RKO (cell line): ENCODE measurements around the gene OCSTAMP.

Experiments used
- DNase-seq: peaks from one replicate; pipeline ENCODE4 v3.0.0-alpha.2; 2016; ENCODE audit warnings: low spot score

OCSTAMP gene

DNA sequence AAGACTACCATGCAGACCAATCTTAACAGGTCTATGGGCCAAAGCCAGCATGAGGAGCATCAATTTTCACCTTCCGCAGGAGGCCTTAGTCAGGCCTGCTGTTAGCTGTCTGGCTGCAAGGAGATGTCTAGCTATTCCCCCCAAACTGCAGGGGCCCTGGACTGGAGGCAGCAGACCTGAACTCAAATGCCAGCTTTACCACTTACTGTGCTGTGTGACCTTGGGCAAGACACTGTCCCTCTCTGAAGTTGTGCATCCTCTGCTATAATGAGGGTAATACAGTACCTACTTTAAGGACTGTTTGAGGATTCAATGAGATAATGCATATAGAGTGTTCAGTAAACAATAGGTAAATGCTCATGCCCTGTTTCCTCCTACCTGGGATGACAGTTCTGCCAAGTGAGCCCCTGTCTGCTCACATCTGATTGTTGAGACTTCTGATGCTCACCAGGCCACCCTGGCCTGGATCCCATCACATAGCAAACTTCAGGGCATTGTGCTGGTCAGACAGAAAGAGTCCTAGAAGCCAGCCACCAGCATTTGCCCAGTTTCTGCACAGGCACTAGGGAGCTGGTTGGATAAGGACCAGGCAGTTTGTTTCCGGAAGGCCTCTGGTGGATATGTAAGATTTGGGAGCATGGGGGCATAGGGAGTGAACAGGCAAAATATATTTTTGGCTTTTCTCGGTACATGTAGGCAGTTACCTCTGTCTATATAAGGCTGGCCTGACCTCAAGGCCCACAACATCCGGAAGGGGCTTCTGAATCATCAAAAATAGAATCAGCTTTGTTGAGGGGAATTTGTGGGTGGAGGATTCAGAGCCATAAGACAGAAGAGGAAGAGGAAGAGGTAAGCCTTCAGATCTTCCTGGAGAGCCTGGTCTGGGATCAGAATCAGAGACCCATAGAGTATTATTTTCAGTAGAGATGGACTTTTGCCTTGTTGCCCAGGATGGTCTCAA is 2.3 kb upstream of the OCSTAMP start:
- no peak for DNase-seq

DNA sequence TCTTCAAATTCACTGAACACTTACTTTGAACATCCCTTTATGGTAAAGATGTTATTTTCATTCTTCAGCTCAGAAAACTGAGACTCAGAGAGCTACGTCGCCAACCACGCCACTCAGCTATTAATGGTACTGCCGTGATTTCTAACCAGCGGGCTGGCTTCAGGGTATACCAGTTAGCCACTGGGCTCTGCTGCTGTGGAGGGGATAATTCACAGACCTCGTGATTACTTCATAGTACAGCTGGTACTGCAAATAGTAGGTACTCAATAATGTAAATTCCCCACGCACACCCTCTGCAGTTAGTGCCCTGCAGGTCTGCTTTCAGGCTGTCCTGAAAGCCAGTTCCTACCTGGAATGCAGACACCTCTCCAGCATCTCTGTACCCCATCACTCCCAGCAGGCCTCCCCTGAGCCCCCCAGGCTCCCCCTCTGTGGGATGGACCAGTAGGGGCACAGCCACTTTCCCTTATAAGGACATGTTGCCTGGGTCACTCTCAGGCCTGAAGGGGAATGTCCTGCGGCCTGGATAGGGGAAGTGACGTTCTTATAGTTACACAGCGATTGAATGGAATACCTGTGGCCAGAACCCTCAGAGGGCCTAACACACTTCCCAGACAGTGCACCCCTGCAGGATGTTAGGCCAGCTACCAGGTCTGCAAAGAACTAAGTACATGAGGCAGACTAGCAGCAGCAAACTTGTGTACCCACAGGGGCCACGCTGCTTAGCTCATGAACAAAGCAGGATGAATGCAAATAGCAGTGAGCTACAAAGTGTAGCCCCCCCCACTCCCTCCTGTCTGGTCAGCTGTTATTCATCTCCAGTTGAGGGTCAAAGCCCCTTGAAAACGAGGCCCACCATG is 1.3 kb upstream of the OCSTAMP start:
- DNase-seq: no peak

DNA sequence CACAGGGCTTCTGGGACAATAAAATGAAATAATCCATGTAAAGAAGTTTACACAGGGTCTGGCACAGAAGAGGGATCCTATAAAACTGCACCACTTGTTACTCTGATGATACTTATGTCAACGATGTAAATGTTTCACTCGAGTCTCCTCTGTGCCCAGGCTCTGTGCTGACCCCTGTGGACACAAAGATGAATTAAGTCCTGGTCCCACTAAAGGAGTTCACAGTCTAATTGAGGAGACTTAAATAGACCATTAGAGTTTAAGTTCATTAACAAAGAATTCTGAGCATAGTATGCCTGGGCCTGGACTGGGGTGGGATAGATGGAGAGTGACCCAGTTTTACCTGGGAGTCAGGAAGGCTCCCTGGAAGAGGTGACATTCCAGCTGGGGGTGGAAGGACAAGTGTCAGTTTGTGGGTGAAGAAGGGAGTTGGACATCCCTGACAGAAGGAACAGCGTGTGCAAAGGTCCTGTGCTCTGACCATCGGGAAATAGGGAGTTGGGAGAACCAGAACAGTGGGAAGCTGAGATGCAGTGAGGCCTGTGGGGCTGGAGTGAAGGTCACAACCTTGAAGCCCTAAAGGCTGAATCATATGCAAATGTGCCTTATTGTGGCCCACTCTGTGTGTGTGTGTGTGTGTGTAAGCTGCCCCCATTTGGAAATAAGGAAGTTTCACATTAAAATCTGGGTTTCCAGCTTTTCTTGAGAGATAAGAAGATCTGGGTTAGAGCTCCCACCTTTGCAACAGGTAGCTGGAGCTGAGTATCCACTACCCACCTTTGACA is 1.1 kb downstream of the OCSTAMP start:
- no peak for DNase-seq

DNA sequence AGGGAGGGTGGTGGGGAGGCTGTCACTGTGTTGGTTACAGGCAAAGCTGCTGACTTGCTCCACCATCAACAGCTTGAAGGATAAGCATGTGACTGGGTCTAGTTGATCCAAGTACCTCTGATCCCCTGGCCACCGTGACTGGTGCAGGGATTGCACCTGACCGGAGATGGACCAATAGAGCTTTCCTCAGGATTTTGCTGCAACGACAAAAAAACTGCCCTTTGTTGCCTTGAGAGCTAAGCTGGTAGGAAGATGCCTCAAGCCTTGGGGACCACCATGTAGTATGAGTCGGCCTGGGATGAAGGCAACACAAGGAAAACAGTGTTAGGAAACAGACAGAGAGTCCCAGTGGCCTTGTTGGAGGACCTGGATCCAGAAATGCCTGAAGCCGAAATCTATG is 1.8 kb downstream of the OCSTAMP start:
- no peak for DNase-seq

DNA sequence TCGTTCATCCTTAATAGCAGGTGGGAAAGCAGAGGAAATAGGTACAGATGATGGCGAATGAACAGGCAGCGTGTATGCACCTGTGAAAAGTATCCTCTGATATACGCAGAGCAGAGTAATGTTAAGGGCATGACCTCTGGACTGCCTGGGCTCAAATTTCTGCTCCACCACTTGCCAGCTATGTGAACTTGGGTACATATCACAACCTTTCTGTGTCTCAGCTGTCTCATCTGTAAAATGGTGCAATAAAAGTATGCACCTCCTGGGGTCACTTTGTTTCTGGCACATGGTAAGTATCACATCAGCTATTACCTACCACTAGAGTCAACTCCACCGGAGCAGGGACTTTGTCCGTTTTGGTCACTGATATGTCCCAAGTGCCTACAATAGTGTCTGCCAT is 2.5 kb downstream of the OCSTAMP start:
- no peak for DNase-seq

DNA sequence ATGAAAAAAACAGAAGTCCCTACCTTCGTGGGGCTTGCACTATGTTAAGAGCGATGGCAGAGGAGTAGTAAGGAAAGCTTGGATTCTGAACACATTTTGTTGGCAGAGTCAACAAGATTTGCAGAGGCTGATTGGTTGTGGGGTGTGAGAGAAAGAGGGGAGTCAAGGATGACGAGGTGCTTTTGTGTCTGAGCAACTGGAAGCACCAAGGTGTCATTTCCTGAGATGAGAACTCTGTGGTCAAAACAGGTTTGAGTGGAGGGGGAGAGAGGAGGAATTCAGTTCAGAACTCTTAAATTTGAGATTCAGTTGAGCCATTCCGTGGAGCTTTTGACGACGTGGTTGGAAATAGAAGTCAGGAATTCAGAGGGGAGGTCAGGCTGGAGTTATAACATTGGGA is 3.5 kb downstream of the OCSTAMP start:
- DNase-seq: no peak

DNA sequence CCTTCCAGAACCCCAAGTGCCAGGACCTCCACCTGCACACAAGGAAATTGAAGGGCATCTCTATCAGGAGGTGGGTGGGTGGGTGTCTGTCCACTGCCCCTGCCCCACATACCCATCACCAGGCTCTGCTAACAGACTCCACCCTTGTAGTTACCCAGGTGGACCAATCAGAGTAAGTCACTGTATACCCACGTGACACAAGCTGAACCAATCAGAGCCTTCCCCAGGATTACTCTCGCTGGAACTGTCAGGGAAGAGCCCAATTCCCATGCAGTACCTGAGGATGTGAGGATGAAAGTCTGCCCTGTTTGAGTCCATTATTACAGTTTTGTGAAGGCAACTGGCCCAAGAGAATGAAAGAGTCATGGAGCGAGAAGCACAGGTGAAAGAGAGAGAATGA is 4.2 kb downstream of the OCSTAMP start:
- DNase-seq: no peak

DNA sequence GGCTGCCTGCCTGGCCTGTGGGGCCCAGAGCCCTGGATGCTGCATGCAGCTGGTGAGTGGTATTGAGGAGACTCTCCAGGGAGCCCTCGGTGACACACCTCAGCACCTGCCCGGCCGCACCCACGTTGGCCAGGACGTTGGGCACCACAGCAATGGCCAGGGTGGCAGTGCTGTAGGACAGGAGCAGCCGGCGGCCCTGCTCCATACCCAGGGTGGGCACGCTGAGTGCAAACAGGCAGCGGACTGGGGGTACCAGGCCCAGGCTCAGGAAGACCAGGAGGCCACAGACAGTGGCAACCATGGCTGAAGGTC is 4.7 kb downstream of the OCSTAMP start:
- DNase-seq: no peak

DNA sequence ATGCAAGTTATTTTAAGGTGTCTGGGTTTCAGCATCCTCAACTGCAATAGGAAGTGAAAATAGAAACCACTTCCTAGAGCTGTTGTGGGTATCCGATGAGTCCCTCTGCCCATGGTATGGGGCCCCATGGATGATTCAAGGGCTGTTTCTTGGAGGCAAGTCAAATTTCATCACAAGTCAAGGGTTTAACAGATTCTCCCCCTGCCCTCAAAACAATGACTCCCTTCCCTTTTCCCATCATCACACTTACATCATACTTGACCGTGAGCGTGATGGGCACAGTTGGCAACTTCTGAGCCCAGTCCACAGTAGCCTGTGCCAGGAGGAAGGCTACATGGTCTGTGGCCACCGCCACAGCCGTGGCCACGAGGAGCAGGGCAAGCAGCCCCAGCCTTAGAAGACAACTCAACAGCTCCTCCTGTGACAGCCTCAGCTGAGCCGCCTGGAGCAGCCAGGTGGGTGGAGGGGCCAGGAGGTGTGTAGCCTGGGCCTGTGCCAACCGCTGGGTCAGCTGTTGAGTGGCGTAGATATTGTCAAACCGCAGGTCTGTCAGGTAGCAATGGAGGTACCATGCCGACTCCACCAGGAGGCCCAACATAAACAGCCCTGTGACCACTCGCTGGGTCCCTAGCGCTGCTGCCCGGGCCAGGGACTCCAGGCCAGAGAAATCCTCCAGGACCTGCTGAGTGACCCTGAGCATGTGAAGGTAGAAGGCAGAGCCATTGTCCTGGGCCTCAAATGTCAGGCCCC is 5.2 kb downstream of the OCSTAMP start:
- peak; percentile 25 for DNase-seq

DNA sequence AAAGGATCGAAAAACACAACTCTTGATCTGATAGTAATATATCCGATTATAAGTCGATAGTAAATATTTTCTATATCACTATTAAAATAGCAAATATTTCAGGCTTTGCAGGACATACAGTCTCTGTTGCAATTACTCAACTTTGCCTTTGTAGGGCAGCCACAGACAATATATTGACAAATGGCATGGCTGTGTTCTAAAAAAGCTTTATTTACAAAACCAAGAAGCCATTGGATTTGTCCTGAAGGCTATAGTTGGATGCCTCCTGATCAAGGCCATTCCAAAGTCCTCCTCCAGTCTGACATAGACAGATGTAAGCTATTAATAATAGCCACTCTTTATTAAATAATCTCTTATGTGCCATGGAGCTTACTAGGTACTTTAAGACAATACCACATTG is 5.9 kb downstream of the OCSTAMP start:
- DNase-seq: no peak

DNA sequence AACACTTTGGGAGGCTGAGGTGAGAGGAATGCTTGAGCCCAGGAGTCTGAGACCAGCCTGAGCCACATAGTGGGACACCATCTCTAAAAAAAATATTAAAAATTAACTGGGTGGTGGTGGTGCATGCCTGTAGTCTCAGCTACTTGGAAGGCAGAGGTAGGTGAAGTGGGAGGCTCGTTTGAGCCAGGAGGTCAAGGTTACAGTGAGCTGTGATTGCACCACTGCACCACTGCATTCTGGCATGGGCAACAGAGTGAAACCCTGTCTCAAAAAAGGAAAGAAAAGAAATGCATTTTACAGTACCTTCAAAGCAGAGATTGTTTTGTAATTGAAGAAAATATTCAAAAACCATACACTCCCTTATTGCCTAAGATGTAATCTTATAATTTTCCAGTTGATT is 6.5 kb downstream of the OCSTAMP start:
- DNase-seq: no peak

DNA sequence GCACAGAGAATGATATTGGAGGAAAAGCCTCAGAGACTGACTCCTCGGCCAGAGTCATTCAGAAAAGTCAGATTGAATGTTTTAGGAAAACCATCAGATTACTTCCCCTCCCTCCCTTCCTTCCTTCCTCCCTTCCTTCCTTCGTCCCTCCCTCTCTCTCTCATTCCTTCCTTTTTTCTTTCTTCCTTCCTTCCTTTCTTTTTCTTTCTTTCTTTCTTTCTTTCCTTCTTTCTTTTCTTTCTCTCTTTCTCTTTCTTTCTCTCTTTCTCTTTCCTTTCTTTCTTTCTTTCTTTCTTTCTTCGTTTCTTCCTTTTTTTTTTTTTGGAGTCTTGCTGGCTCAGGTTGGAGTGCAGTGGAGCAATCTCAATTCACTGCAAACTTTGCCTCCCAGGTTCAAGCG is 7.4 kb downstream of the OCSTAMP start:
- no peak for DNase-seq

DNA sequence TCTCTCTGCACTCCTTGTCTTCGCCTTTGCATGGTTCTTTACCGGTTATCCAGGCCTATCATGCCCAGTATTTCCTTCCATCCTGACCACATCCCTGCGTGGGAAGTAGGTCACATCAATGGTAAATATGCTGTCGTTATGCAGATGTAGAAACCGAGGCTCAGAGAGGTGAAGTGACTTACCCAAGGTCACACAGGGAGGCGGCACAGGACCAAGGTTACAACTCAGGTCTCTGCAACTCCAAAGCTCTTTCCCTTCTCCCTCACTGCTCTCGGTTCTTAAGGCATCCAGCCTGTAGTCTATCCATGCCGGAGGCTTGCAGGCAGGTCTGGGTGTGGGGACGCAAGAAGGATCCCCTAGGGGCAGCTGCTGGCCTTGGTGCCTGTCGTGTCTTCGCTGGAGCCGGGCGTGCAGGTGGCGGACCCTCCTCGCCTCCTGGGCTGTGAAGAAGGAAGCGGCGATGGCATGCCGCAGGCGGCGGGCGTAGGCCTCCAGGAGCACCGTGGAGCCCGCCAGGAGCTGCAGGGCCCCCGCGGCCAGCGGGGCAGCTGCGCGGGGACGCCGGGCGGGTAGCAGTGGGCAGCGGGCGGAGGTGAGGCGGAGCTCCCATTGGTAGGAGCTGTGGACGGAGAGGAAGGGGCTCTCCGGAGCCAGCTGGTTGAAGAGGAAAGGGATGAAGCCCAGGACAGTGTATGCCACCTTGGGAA is 9.1 kb downstream of the OCSTAMP start:
- no peak for DNase-seq

DNA sequence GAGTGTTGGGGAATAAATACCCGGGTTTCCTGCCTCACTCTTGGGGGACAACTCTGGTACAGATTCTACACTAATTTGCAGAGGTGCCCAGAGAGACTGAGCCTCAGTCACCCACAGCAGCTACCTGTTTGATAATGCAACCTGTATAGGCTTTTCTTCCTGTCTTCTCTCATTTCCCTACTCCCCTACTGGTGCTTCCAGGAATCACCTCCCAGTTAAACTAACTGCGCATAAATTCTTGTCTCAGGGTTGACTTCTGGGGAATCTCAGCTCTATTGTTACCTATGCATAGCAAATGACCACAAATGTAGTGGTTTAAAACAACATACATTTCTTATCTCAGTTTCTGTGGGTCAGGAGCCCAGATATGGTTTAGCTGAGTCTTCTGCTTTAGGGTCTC is 11.3 kb downstream of the OCSTAMP start:
- no peak for DNase-seq

DNA sequence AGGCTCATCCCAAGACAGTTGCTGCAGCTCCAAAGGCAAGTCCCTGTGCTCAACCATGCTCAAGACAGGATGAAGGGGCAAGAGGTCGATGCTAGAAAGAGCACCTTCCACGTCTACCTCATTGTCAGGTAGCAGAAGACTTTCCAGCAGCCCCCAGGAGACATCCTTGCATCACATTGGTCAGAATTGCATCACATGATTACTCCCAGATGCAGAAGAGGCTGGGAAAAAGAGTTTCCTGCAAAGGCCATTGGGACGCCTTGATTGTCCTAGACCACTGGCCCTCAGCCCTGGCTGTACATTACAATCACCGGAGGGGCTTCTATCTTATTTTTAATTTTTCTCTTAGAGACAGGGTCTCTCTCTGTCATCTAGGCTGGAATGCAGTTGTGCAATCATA is 19.8 kb downstream of the OCSTAMP start:
- DNase-seq: no peak

DNA sequence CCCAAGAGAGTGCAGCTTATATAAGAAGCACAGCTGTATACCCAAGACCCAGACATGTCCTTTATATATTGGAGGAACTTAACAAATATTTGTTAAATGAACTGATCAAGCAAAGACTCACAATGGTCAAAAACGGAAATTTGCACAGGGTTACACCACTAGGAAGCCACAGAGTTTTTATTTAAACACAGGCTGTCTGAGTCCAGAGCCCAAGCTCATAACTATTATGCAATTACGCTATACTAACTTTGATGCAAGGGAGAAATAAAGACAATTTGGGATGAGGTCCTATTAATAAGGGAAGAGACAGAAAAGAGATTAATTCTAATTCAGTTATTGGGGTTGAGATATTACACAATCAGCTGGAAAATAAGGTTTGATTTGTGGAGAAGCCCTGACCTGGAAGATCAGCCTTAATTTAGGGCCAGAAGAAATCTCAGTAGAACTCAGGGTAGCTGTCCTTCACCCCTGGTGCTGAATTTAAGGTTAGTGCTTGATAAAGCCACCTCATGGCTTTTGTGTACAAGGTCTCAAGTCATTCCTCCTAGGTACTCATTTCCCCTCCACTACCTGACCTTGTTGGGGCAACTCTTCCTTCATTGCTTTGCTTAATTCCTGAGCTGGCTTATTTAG is 26.6 kb downstream of the OCSTAMP start:
- DNase-seq: peak; percentile 45

DNA sequence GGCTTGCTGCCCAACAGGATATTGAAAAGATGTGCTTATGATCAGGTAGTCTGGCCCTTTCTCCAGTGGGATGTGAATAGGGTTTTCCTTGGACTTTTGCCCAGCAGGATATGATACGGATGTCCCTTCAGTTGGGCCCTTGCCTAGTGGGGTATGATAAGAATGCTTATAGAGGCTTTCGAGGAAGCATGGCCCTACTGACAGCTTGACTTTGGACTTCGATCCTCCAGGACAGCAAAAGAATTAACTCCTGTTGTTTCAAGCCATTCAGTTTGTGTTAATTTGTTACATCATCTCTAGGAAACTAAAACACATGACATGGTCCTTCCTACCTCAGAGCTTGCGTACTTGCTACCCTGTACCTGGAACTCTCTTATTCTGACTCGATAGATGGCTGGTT is 27.3 kb downstream of the OCSTAMP start:
- DNase-seq: no peak

DNA sequence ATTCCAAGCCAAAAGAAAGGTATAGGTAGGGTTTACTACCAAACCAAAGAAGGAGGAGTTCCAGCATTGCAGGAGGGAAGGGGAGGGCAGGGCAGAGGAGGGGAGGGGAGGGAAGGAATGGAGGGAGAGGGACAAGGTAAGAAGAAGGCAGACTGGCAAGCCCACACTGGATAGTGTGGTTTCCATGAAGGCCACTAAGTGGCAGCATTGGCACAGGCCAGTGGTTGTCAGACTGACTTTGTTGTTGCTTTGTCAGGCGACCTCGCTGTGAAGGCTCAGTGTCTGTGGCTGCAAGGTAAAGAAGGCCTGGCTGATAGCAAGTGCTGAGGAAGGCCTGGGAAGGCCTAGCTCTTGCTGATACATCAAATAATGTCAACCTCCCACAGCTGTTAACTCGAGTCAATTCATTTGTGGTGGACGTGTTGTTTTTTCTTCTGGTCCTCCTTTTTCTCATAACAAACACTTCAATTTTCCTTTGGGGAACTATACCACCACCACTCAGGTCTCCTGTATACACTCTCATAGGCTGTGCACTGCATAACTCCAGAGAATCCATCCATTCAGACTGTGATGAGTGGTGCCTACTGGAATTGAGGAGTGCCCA is 29.4 kb downstream of the OCSTAMP start:
- DNase-seq: peak; percentile 61

DNA sequence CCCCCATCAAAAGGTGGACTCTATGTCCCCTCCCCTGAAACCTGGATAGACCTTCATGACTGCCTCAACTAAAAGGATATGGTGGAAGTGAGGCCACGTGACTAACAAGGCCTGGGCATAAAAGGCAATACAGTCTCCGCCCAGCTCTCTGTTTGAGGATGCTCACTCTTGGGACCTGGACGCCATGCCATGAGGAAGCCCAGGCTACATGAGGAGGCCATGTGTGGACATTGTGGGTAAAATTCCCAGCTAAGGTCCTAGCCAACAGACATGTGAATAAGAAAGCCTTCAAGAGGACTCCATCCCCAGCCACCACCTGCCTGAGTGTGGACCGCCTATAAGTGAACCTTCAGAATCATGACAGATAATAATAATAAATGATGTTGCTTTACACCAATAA is 29.9 kb downstream of the OCSTAMP start:
- no peak for DNase-seq

DNA sequence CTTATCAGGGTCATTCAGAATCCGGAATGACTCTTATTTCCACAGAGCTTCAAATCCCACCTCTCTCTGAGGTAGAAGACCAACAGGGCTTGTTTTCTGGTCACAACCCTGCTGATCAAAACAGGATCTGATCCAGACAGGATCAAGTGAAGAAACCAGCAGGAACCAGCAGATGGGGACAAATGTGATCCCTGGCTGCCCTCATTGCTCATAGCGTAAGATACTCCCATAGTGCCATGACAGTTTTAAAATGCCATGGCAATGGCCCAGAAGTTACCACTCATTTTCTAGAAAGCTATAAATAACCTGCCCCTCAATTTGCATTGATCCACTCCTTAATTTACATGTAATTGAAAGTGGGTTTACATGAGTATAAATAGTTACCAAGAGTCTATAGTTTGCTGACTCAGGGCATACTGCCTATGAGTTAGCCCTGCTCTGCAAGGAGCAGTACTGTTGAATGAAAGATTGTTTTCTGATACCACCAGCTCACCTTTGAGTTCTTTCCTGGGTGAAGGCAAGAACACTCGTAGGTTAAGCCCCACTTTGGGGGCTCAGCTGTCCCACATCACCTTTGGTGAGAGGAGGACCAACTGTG is 30.9 kb downstream of the OCSTAMP start:
- DNase-seq: no peak
